HL-60 (cell line): Measurements from ENCODE around the gene OR2T35.

Source experiments
- DNase-seq, 2 experiments: peaks; one replicate each; pipeline ENCODE4 v3.0.0-alpha.2; 2010 to 2020; ENCODE audit warnings: low read depth in 1 of 2, low spot score in 1 of 2
- H3K27ac ChIP-seq: fragments of 250-450 bp; sonication (Bioruptor Pico); replicated peaks from 2 replicates; pipeline ENCODE4 v1.5.1; 2020; ENCODE audit warnings: mild to moderate bottlenecking, moderate library complexity
- H3K27me3 ChIP-seq: fragments of 250-450 bp; sonication (Bioruptor Pico); 2 replicates; pipeline ENCODE4 v1.5.1; 2021; ENCODE audit warnings: mild to moderate bottlenecking, moderate library complexity; ENCODE audit not compliant: insufficient read depth, poor library complexity, severe bottlenecking
- H3K4me3 ChIP-seq: replicated peaks from 2 replicates; pipeline ENCODE4 v1.5.1; 2011; ENCODE audit warnings: mild to moderate bottlenecking, control low read depth, low read length; ENCODE audit not compliant: insufficient read depth
- GABPA ChIP-seq: IDR thresholded peaks from 2 replicates; pipeline ENCODE4 v1.6.1; 2012; ENCODE audit warnings: low read depth
- POLR2AphosphoS5 ChIP-seq: IDR thresholded peaks from 2 replicates; pipeline ENCODE4 v1.6.1; 2012; ENCODE audit warnings: low read depth
- SPI1 ChIP-seq: IDR thresholded peaks from 2 replicates; pipeline ENCODE4 v1.6.1; 2012; ENCODE audit warnings: low read depth, mild to moderate bottlenecking, borderline replicate concordance
- TF ChIP-seq, protein P1 (sequence below): IDR thresholded peaks from 2 replicates; pipeline ENCODE4 v1.6.1; 2012; ENCODE audit warnings: low read depth; ENCODE audit not compliant: insufficient replicate concordance
- TF ChIP-seq, protein P2 (sequence below): IDR thresholded peaks from one replicate; pipeline ENCODE4 v1.5.1; 2011; ENCODE audit warnings: low read length, control low read depth, inconsistent platforms; ENCODE audit not compliant: insufficient read depth

OR2T35 gene

DNA sequence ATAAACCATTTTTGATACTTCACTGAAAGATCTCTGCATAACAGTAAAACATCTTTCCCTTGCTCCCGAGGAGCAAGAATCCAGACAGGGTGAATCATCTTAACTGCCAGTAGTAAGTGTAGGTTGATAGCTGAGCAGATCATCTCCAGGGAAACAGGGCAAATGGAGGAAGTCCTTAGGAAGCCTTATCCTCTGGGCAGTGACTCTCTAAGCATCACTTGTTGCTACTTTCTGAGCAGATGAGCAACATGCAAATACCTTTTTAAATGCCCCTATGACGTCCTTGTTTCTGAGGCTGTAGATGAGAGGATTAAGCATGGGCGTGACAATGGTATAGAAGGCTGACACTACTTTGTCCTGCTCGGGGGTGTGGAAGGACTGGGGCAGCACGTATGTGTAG is 19.1 kb downstream of the OR2T35 start:
- Histone ChIP-seq H3K4me3 (no peak overlapping the region), H3K27ac (no peak overlapping the region), H3K27me3 (no peaks in the 10 kb centered on the region)
- no peak for DNase-seq
- TF ChIP-seq, protein P1, sequence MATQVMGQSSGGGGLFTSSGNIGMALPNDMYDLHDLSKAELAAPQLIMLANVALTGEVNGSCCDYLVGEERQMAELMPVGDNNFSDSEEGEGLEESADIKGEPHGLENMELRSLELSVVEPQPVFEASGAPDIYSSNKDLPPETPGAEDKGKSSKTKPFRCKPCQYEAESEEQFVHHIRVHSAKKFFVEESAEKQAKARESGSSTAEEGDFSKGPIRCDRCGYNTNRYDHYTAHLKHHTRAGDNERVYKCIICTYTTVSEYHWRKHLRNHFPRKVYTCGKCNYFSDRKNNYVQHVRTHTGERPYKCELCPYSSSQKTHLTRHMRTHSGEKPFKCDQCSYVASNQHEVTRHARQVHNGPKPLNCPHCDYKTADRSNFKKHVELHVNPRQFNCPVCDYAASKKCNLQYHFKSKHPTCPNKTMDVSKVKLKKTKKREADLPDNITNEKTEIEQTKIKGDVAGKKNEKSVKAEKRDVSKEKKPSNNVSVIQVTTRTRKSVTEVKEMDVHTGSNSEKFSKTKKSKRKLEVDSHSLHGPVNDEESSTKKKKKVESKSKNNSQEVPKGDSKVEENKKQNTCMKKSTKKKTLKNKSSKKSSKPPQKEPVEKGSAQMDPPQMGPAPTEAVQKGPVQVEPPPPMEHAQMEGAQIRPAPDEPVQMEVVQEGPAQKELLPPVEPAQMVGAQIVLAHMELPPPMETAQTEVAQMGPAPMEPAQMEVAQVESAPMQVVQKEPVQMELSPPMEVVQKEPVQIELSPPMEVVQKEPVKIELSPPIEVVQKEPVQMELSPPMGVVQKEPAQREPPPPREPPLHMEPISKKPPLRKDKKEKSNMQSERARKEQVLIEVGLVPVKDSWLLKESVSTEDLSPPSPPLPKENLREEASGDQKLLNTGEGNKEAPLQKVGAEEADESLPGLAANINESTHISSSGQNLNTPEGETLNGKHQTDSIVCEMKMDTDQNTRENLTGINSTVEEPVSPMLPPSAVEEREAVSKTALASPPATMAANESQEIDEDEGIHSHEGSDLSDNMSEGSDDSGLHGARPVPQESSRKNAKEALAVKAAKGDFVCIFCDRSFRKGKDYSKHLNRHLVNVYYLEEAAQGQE: no peak
- TF ChIP-seq, protein P2, sequence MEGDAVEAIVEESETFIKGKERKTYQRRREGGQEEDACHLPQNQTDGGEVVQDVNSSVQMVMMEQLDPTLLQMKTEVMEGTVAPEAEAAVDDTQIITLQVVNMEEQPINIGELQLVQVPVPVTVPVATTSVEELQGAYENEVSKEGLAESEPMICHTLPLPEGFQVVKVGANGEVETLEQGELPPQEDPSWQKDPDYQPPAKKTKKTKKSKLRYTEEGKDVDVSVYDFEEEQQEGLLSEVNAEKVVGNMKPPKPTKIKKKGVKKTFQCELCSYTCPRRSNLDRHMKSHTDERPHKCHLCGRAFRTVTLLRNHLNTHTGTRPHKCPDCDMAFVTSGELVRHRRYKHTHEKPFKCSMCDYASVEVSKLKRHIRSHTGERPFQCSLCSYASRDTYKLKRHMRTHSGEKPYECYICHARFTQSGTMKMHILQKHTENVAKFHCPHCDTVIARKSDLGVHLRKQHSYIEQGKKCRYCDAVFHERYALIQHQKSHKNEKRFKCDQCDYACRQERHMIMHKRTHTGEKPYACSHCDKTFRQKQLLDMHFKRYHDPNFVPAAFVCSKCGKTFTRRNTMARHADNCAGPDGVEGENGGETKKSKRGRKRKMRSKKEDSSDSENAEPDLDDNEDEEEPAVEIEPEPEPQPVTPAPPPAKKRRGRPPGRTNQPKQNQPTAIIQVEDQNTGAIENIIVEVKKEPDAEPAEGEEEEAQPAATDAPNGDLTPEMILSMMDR: no peak
- TF ChIP-seq GABPA (no peak), SPI1 (no peak), POLR2AphosphoS5 (no peak)

DNA sequence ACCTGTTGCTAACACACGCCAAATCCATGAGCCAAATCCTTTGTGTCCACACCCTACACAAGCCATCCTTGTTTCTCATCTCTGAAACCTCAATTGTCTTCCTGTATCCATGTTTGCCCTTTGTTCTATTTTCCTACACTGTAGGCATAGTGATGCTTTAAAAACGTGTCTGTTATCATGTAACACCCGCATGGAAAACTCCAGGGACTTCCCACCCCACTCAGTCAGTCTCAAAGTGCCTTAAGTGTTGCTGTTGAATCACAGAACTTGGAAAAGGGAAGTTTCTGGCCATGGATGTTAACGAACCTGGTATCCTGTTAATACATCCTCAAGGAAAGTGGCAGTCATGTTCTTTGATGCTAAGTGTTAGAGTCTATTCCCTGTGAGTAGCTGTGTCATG is 19.9 kb downstream of the OR2T35 start:
- no peak for DNase-seq
- no peaks in the 10 kb centered on the region for H3K27me3 ChIP-seq
- no peak overlapping the region for H3K4me3 ChIP-seq
- TF ChIP-seq, protein P1: no peak
- TF ChIP-seq GABPA (no peak), SPI1 (no peak), POLR2AphosphoS5 (no peak)
- TF ChIP-seq, protein P2: no peak
- no peak overlapping the region for H3K27ac ChIP-seq

DNA sequence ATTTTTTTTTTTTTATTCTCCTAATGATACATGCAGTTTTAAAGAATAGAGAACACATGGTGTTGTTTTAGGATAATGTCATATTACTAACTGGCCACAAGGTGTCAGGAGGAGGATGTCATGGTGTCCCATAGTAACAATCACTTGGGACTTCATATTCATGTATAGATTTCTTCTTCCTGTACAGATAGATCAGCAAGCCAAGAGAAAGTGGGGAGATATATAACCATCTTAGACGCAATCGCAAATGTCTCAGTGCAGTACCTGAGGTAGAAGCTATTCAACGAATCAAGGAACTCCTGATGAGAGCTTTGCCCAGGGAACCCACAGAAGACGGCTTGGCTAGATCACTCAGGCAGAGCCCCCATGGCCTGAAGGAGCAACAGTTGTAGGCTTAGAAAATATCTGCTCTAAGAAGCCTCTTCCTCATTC is 22.5 kb downstream of the OR2T35 start:
- no peak overlapping the region for H3K4me3 ChIP-seq
- H3K27ac ChIP-seq: no peak overlapping the region
- no peaks in the 10 kb centered on the region for H3K27me3 ChIP-seq
- peak; percentile 35 to 45 for DNase-seq
- no peak for TF ChIP-seq SPI1
- TF ChIP-seq, protein P1: no peak
- TF ChIP-seq, protein P2: peak; percentile 36
